GM18907 (cell line): Measurements from ENCODE around the gene TBC1D1.

Source experiments
- ATAC-seq: cut with Tn5 transposase; IDR thresholded peaks from one replicate; pipeline ENCODE4 v1.9.1; 2021; ENCODE audit warnings: mild to moderate bottlenecking, moderate library complexity; ENCODE audit not compliant: unreplicated experiment

The TBC1D1 gene

DNA sequence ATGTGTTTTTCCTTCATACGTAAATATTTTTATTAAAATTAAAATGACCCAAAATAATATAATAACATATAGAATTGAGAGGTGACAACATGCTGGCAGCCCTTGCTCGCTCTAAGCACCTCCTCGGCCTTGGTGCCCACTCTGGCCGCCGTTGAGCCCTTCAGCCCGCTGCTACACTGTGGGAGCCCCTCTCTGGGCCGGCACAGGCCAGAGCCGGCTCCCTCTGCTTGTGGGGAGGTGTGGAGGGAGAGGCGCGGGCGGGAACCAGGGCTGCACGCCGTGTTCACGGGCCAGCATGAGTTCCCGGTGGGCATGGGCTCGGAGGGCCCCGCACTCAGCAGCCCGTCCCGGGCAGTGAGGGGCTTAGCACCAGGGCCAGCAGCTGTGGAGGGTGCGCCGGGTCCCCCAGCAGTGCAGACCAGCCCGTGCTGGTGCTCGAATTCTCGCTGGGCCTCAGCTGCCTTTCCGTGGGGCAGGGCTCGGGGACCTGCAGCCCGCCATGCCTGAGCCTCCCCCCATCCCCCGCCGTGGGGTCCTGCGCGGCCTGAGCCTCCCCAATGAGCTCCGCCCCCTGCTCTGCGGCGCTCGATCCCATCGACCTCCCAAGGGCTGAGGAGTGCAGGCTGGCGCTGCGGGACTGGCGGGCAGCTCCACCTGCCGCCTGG lies 291.6 kb downstream of the TBC1D1 start:
- ATAC-seq: no peak

- ATAC-seq: no peak
Measured at GRCh38 chr4:38184404-38184803, 293.5 kb downstream of the TBC1D1 start.

DNA sequence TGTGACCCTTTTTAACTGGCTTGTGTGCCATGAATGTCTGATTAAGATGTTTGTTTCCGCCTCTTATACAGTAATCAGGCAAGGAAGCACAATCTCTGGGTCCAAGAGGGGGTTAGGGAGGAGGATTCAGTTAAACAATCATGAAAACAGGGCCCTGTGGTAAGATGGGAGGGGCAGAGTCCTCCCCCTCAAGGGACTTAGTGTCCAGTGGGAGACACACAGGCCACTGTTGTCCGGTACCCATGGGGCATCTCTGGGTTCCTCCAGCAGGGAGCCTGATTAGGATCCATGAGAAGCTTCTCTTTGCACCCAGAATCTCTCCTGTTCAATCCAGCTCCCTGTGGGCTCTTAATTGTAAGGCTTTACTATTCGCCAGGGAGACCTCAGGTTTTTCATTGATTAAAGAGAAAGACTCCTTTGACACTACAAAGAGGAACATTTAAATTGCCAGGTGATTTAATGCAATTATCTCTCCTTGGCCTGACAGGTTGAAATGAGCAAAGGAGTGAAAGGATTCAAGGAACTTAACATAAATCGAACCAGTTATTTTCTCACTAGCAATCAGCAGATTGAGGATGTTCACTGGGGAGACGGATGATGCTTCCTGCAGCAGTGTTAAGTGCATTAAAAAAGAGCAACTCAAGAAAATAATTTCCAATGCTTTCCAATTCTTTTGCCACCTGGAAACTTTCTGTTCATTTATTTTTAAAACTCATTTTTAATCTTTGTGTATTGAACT lies 294.7 kb downstream of the TBC1D1 start:
- ATAC-seq: no peak

DNA sequence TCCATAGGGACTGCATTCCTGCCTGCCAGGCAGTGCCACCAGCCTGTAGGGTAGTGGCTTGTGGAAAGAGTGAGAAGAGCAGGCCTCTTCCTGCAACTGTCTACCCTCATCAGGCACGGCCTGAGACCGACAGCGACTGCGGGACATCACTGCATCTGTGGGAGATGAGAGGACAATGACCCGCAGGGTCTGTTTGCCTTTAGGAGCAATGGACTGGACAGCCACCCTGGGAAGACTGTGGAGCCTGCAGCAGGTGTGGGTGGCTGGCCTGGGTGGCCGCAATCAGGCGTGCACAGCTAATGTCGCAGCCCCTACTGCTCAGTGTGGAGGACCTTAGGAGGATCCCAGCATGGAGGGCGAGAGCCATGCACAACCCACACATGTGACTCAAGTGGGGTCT lies 297.3 kb downstream of the TBC1D1 start:
- no peak for ATAC-seq

GRCh38 chr4:38188631-38189101 lies 297.8 kb downstream of the TBC1D1 start:
- ATAC-seq: no peak
